ENCODE data around the gene RAP1GAP2.
"Not testable (repeated sequence)": the region's sequence is repeated elsewhere in the genome, so short reads cannot be mapped to it uniquely, and the experiment has no call there.

Gene RAP1GAP2

GRCh38 chr17:2784864-2785263 lies 11.4 kb upstream of the RAP1GAP2 start:
- Histone ChIP-seq H3K4me3 (no peak overlapping the region), H3K27ac (no peak overlapping the region)

- H3K27ac ChIP-seq, H3K4me3 ChIP-seq: not testable (repeated sequence)
Measured at GRCh38 chr17:2785376-2785775, 10.9 kb upstream of the RAP1GAP2 start.

- Histone ChIP-seq H3K4me3 (no peak overlapping the region), H3K27ac (no peak overlapping the region)
Measured at GRCh38 chr17:2786176-2786881, 9.9 kb upstream of the RAP1GAP2 start.

- H3K27ac ChIP-seq = no peak overlapping the region
- no peak overlapping the region for H3K4me3 ChIP-seq
Measured at GRCh38 chr17:2789700-2790099, 6.5 kb upstream of the RAP1GAP2 start.

GRCh38 chr17:2792366-2793169 lies 3.7 kb upstream of the RAP1GAP2 start:
- Histone ChIP-seq H3K4me3 (no peak overlapping the region), H3K27ac (no peak overlapping the region)

- no peak overlapping the region for H3K4me3 ChIP-seq
- H3K27ac ChIP-seq = peak overlapping the region in 2 of 21 experiments; percentile 55
Measured at GRCh38 chr17:2794111-2794803, 2.0 kb upstream of the RAP1GAP2 start.

- Histone ChIP-seq H3K4me3 (peak overlapping the region; percentile 11 to 40 (median 29)), H3K27ac (peak overlapping the region in 6 of 21 experiments; percentile 11 to 65 (median 37))
Measured at GRCh38 chr17:2795441-2796163, 636 bp upstream of the RAP1GAP2 start.

- H3K4me3 ChIP-seq = peak overlapping the region in 5 of 7 experiments; percentile 11 to 40 (median 33)
- H3K27ac ChIP-seq = peak overlapping the region in 3 of 21 experiments; percentile 7 to 65 (median 55)
Measured at GRCh38 chr17:2797226-2797625, 988 bp downstream of the RAP1GAP2 start.

GRCh38 chr17:2797637-2798036 lies 1.4 kb downstream of the RAP1GAP2 start:
- peak overlapping the region in 1 of 21 experiments; percentile 7 for H3K27ac ChIP-seq
- H3K4me3 ChIP-seq = peak overlapping the region in 1 of 7 experiments; percentile 40

GRCh38 chr17:2798188-2798587 lies 1.9 kb downstream of the RAP1GAP2 start:
- Histone ChIP-seq H3K4me3 (no peak overlapping the region), H3K27ac (no peak overlapping the region)

GRCh38 chr17:2798678-2799077 lies 2.4 kb downstream of the RAP1GAP2 start:
- Histone ChIP-seq H3K27ac (no peak overlapping the region), H3K4me3 (no peak overlapping the region)

- H3K27ac ChIP-seq = no peak overlapping the region
- H3K4me3 ChIP-seq = no peak overlapping the region
Measured at GRCh38 chr17:2799653-2800052, 3.4 kb downstream of the RAP1GAP2 start.

- H3K4me3 ChIP-seq = no peak overlapping the region
- H3K27ac ChIP-seq = no peak overlapping the region
Measured at GRCh38 chr17:2800367-2800766, 4.1 kb downstream of the RAP1GAP2 start.

- Histone ChIP-seq H3K4me3 (no peak overlapping the region), H3K27ac (no peak overlapping the region)
Measured at GRCh38 chr17:2801841-2802240, 5.6 kb downstream of the RAP1GAP2 start.

GRCh38 chr17:2802574-2802973 lies 6.3 kb downstream of the RAP1GAP2 start:
- H3K27ac ChIP-seq = no peak overlapping the region
- no peak overlapping the region for H3K4me3 ChIP-seq

GRCh38 chr17:2803386-2803785 lies 7.1 kb downstream of the RAP1GAP2 start:
- no peak overlapping the region for H3K4me3 ChIP-seq
- H3K27ac ChIP-seq = no peak overlapping the region

- no peak overlapping the region for H3K27ac ChIP-seq
- H3K4me3 ChIP-seq = no peak overlapping the region
Measured at GRCh38 chr17:2803971-2804370, 7.7 kb downstream of the RAP1GAP2 start.

GRCh38 chr17:2804912-2805311 lies 8.7 kb downstream of the RAP1GAP2 start:
- H3K27ac ChIP-seq = no peak overlapping the region
- H3K4me3 ChIP-seq = no peak overlapping the region

- Histone ChIP-seq H3K27ac (no peak overlapping the region), H3K4me3 (no peak overlapping the region)
Measured at GRCh38 chr17:2805961-2806360, 9.7 kb downstream of the RAP1GAP2 start.

All from skin epidermis (tissue), 12 donors.